ENCODE measurements around the gene GSC2. TPM values are rescaled to one million over a fixed set of nuclear protein-coding genes. Genes with fewer than 3 reads are reported as not detected.
A peak's percentile ranks its signal among the peaks of the same experiment; 100 is the strongest.

GSC2 gene
- total and polyA plus RNA-seq, 9 of the 15 experiments (the other 6 are each of a cell fraction or from before 2014, with no cell fraction given): not detected

- TF ChIP-seq, protein P1, sequence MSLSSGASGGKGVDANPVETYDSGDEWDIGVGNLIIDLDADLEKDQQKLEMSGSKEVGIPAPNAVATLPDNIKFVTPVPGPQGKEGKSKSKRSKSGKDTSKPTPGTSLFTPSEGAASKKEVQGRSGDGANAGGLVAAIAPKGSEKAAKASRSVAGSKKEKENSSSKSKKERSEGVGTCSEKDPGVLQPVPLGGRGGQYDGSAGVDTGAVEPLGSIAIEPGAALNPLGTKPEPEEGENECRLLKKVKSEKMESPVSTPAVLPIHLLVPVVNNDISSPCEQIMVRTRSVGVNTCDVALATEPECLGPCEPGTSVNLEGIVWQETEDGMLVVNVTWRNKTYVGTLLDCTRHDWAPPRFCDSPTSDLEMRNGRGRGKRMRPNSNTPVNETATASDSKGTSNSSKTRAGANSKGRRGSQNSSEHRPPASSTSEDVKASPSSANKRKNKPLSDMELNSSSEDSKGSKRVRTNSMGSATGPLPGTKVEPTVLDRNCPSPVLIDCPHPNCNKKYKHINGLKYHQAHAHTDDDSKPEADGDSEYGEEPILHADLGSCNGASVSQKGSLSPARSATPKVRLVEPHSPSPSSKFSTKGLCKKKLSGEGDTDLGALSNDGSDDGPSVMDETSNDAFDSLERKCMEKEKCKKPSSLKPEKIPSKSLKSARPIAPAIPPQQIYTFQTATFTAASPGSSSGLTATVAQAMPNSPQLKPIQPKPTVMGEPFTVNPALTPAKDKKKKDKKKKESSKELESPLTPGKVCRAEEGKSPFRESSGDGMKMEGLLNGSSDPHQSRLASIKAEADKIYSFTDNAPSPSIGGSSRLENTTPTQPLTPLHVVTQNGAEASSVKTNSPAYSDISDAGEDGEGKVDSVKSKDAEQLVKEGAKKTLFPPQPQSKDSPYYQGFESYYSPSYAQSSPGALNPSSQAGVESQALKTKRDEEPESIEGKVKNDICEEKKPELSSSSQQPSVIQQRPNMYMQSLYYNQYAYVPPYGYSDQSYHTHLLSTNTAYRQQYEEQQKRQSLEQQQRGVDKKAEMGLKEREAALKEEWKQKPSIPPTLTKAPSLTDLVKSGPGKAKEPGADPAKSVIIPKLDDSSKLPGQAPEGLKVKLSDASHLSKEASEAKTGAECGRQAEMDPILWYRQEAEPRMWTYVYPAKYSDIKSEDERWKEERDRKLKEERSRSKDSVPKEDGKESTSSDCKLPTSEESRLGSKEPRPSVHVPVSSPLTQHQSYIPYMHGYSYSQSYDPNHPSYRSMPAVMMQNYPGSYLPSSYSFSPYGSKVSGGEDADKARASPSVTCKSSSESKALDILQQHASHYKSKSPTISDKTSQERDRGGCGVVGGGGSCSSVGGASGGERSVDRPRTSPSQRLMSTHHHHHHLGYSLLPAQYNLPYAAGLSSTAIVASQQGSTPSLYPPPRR (CRISPR knock-in tag; IDR thresholded peaks at IDR 0.05; ENCODE audit: borderline replicate concordance): no peak
- TF ChIP-seq ZFPM2 (CRISPR knock-in tag; IDR thresholded peaks at IDR 0.05): 0 out of 2 replicates have a peak, but pooled peaks have one; percentile 64
- TF ChIP-seq, protein P2, sequence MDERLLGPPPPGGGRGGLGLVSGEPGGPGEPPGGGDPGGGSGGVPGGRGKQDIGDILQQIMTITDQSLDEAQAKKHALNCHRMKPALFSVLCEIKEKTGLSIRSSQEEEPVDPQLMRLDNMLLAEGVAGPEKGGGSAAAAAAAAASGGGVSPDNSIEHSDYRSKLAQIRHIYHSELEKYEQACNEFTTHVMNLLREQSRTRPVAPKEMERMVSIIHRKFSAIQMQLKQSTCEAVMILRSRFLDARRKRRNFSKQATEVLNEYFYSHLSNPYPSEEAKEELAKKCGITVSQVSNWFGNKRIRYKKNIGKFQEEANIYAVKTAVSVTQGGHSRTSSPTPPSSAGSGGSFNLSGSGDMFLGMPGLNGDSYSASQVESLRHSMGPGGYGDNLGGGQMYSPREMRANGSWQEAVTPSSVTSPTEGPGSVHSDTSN (CRISPR knock-in tag; IDR thresholded peaks at IDR 0.05; ENCODE audit: low read depth): no peak
- TF ChIP-seq, protein P2 (tag; conservative IDR thresholded peaks at IDR 0.05; ENCODE audit: low read depth): no peak
- TF ChIP-seq CHD7 (IDR thresholded peaks at IDR 0.05; ENCODE audit: low read depth, low read length): peak; percentile 76
- TF ChIP-seq ZNF12 (CRISPR knock-in tag; IDR thresholded peaks at IDR 0.05): no peak
- TF ChIP-seq SUPT5H (IDR thresholded peaks at IDR 0.05): no peak
- TF ChIP-seq BHLHE40 (IDR thresholded peaks at IDR 0.05; ENCODE audit: low read length): 0 out of 2 replicates have a peak, but pooled peaks have one; percentile 15
- no peak for TF ChIP-seq ZNF77 (CRISPR knock-in tag; IDR thresholded peaks at IDR 0.05)
Measured at GRCh38 chr22:19169947-19170318, 19.8 kb upstream of the GSC2 start (continued).

All from K562 (cell line).